ENCODE results near the gene TPP2.

Gene TPP2

GRCh38 chr13:102694937-102695336 is 98.2 kb downstream of the TPP2 start, which contains the start of gene METTL21C:
Gene METTL21C (minus strand): TSS chr13:102695044. CDS start chr13:102694498, 546 bp downstream.
- no peak for DNase-seq (ENCODE audit: low spot score)

GRCh38 chr13:102696465-102696864 is 99.7 kb downstream of the TPP2 start:
- no peak for DNase-seq (ENCODE audit: low spot score)

- no peak for DNase-seq (ENCODE audit: low spot score)
Observed at GRCh38 chr13:102697264-102697663, 100.5 kb downstream of the TPP2 start.

- no peak for DNase-seq (ENCODE audit: low spot score)
Observed at GRCh38 chr13:102697929-102698648, 101.3 kb downstream of the TPP2 start.

- no peak for DNase-seq (ENCODE audit: low spot score)
Observed at GRCh38 chr13:102698649-102698980, 101.8 kb downstream of the TPP2 start.

GRCh38 chr13:102699504-102699903 is 102.7 kb downstream of the TPP2 start:
- no peak for DNase-seq (ENCODE audit: low spot score)

- DNase-seq (ENCODE audit: low spot score) = no peak
Observed at GRCh38 chr13:102700088-102701031, 103.6 kb downstream of the TPP2 start.

GRCh38 chr13:102701331-102701730 is 104.5 kb downstream of the TPP2 start:
- no peak for DNase-seq (ENCODE audit: low spot score)

- DNase-seq (ENCODE audit: low spot score) = no peak
Observed at GRCh38 chr13:102702965-102703725, 106.4 kb downstream of the TPP2 start.

GRCh38 chr13:102703726-102704035 is 106.9 kb downstream of the TPP2 start:
- no peak for DNase-seq (ENCODE audit: low spot score)

GRCh38 chr13:102704238-102705058 is 107.7 kb downstream of the TPP2 start:
- no peak for DNase-seq (ENCODE audit: low spot score)

GRCh38 chr13:102707467-102707866 is 110.7 kb downstream of the TPP2 start:
- no peak for DNase-seq (ENCODE audit: low spot score)

GRCh38 chr13:102708211-102708610 is 111.4 kb downstream of the TPP2 start:
- no peak for DNase-seq (ENCODE audit: low spot score)

- no peak for DNase-seq (ENCODE audit: low spot score)
Observed at GRCh38 chr13:102708991-102709390, 112.2 kb downstream of the TPP2 start.

GRCh38 chr13:102709536-102709935 is 112.8 kb downstream of the TPP2 start:
- no peak for DNase-seq (ENCODE audit: low spot score)

GRCh38 chr13:102710261-102710679 is 113.5 kb downstream of the TPP2 start:
- DNase-seq (ENCODE audit: low spot score) = no peak

GRCh38 chr13:102715447-102715846 is 118.7 kb downstream of the TPP2 start:
- no peak for DNase-seq (ENCODE audit: low spot score)

- no peak for DNase-seq (ENCODE audit: low spot score)
Observed at GRCh38 chr13:102718746-102719145, 122.0 kb downstream of the TPP2 start.

GRCh38 chr13:102721800-102722231 is 125.0 kb downstream of the TPP2 start:
- no peak for DNase-seq (ENCODE audit: low spot score)

GRCh38 chr13:102724923-102725322 is 128.1 kb downstream of the TPP2 start:
- DNase-seq (ENCODE audit: low spot score) = no peak

GRCh38 chr13:102726430-102726829 is 129.6 kb downstream of the TPP2 start:
- DNase-seq (ENCODE audit: low spot score) = no peak
